ENCODE results near the gene DPM2.

GRCh38 chr9:127890053-127890452 is 47.6 kb downstream of the DPM2 start:
- TF ChIP-seq CTCF (IDR thresholded peaks at IDR 0.05): no peak
- TF ChIP-seq POLR2A (IDR thresholded peaks at IDR 0.05): no peak
